HG02970 (cell line): ENCODE results near the gene CNTN2.

Experiments used
- ATAC-seq: cut with Tn5 transposase; IDR thresholded peaks from one replicate; pipeline ENCODE4 v1.9.1; 2021; ENCODE audit warnings: mild to moderate bottlenecking, moderate library complexity, moderate number of reproducible peaks; ENCODE audit not compliant: unreplicated experiment, low FRiP score

The CNTN2 gene

GRCh38 chr1:205069371-205070125 is 26.5 kb downstream of the CNTN2 start:
- ATAC-seq = no peak

- no peak for ATAC-seq
These were observed 28.0 kb downstream of the CNTN2 start for GRCh38 chr1:205071028-205071409.

GRCh38 chr1:205071801-205072200 is 28.8 kb downstream of the CNTN2 start:
- ATAC-seq = no peak

DNA sequence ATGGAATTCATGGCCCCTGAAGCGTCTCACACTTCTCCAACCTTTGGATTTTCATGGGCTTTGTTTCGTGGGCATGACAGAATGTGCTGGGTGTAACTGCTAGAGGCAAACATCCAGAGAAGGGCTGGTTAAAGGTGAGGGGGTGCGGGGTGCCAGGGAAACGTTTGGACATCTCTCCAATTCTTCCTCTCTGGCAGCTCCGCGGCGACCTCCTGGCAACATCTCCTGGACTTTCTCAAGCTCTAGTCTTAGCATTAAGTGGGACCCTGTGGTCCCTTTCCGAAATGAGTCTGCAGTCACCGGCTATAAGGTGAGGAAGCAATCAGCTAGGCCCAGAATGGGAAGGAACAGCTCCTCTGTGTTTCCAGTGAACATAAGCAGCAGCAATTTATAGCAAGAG is 29.3 kb downstream of the CNTN2 start:
- no peak for ATAC-seq

- ATAC-seq = no peak
These were observed 29.9 kb downstream of the CNTN2 start for GRCh38 chr1:205072881-205073280.

DNA sequence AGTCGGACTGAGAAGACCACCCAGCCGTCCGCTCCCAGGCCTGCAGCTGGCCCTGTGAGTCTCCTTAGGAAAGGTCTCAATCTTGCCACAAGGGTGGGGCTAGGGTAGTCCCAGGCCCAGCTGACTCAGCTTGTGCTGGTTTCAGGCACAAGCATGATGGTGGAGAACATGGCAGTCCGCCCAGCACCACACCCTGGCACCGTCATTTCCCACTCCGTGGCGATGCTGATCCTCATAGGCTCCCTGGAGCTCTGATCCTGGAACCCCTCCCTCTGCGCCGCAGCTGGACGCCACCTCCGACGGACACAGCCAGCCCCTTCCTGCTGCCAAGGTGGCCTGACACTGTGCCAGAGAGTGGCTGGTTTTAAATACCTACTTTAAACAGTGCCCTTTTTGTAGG is 30.5 kb downstream of the CNTN2 start:
- no peak for ATAC-seq

- no peak for ATAC-seq
These were observed 31.1 kb downstream of the CNTN2 start for GRCh38 chr1:205074084-205074483.

- no peak for ATAC-seq
These were observed 31.5 kb downstream of the CNTN2 start for GRCh38 chr1:205074513-205074912.

DNA sequence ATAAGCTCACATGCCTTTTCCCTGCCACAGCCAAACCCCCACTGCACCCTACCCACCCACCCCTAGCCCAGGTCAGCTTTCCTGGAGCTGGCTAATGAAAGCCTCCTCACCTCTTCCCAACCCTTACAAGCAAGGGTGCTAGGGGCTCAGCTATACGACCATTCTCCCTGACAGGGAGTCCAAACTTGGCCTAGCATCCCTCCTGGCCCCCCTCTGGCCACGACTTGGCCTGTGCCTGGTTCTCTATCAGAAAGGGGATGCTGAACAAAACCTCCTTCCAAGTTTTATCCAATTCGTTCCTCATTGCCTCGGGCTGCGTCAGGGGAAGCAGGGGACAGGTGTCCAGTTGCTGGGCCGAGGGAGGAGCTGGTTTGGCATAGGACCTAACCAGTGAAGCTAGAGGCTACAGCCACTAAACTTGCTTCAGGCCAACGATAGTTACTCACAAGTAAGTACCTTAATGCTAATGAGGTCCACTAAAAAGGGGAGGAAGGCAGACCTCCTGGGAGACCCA is 32.7 kb downstream of the CNTN2 start:
- ATAC-seq = no peak

DNA sequence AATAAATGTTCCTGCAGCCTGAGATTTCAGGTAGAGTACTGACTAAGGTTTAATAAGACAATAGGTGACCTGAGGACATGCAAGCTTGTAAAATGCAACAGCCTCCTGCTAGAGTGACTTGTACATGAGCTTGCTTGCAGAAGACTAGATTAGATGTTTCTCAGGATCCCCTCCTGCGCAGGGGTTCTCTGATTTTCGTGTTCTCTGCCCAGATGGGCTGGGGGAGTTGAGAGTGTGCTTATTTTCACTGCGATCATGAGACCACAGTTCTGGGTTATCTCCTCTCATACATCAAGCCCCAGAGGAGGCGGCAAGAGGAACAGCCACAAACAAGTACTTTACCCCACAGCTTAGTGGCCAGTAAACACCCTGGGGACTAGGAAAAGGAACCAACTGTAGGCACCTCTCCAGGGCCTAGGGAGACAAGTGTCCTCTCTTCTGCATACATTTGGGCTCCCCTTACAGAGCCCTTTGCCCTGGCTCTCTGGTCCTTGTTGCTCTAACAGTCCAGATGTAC is 33.3 kb downstream of the CNTN2 start:
- no peak for ATAC-seq

GRCh38 chr1:205077158-205077933 is 34.3 kb downstream of the CNTN2 start:
- no peak for ATAC-seq

DNA sequence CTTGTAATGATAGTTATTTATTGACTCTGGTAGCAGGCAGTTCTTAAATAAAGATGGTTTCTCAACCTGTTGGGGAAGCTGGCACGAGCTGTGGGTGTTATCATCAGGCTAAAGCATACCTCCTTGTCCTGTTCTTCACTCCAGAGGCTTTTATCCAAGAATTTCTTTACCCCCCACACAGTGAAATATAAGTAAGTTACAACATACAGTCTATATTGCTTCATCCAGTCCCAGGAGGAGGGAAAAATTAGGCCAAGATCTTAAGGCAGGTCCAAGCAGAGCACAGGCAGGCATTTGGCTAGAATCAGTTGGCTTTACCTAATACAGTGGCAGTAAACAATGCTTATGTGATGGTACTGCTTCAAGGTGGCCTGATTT is 34.9 kb downstream of the CNTN2 start:
- no peak for ATAC-seq

- no peak for ATAC-seq
These were observed 39.4 kb downstream of the CNTN2 start for GRCh38 chr1:205082431-205082830.

GRCh38 chr1:205084360-205084759 is 41.3 kb downstream of the CNTN2 start, which contains the start of gene TMEM81:
Gene TMEM81 (minus strand): TSS chr1:205084460. CDS start chr1:205084320, 140 bp downstream.
- no peak for ATAC-seq

DNA sequence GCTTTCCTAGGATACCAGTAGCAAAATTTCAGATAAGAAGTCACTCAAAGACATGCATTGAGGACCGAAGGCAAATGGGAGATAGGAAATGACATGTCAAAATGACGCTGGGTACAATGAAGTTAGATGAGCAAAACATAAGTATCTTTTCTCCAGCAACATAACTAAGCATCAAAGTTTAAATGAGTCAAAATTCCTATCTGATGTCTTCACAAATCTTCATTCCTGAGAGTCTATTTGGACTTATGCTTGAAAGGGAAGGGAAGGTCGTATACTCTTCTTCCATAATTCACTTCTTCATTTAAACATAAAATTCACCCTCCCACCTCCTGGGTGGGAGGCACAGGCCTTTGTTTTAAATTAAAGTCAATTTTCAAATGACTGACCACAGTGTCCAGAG is 45.3 kb downstream of the CNTN2 start:
- ATAC-seq = no peak

- ATAC-seq = no peak
These were observed 48.2 kb downstream of the CNTN2 start for GRCh38 chr1:205091043-205091740.

GRCh38 chr1:205095422-205095821 is 52.4 kb downstream of the CNTN2 start:
- ATAC-seq = no peak

DNA sequence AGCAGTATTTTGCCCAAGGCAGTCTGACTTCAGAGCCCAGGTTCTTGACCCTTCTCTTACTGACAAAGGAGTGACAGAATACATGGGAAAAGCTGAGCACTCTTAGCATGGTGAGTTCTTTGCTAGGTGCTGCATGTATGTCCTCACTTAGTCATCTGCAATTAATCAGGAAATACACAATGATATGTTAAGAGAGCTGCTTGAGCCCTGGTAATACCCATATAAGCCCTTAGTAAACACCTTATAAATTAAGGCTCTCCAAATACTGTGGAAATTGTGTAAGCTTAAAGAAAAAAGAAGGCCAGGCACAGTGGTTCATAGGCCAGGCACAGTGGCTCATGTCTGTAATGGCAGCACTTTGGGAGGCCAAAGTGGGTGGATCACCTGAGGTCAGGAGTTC is 55.2 kb downstream of the CNTN2 start:
- ATAC-seq = no peak

- no peak for ATAC-seq
These were observed 59.4 kb downstream of the CNTN2 start for GRCh38 chr1:205102404-205102803.

GRCh38 chr1:205107327-205107726 is 64.3 kb downstream of the CNTN2 start:
- ATAC-seq = no peak

GRCh38 chr1:205108464-205108863 is 65.5 kb downstream of the CNTN2 start:
- ATAC-seq = no peak
